ENCODE measurements around the gene GNAQ.

- TF ChIP-seq CTCF (optimal IDR thresholded peaks at IDR 0.05 in 1 of 3, IDR thresholded peaks at IDR 0.05 in 1 of 3, conservative IDR thresholded peaks at IDR 0.05 in 1 of 3; ENCODE audit: extremely low read depth in 1 of 3, insufficient read depth in 2 of 3, low read length in 3 of 3): no peak
- no peak for TF ChIP-seq EZH2 (IDR thresholded peaks at IDR 0.05; ENCODE audit: low read length)
Measured at GRCh38 chr9:78041971-78042370, 10.4 kb upstream of the GNAQ start.

All from keratinocyte (primary cell).